Activated CD8-positive, alpha-beta T cell treated with anti-CD3 and anti-CD28 coated beads, Interleukin-2, amount 10 ng/mL, durations not matched to agents 7 days and 5 days (primary cell): ENCODE data around the gene TEAD1. TPM values are rescaled to one million over a fixed set of nuclear protein-coding genes. Genes with fewer than 3 reads are reported as not detected.
"Not testable (repeated sequence)": the region's sequence is repeated elsewhere in the genome, so short reads cannot be mapped to it uniquely, and the experiment has no call there.

ENCODE experiments used
- ATAC-seq: fragments of 150-1000 bp; cut with Tn5 transposase; one replicate; pipeline ENCODE4 v1.10.0; 2021; ENCODE audit warnings: moderate library complexity
- CTCF ChIA-PET: fragments of 350-600 bp; sonication (Branson Sonifier 250); formaldehyde crosslinking; loops from one replicate; lab custom pipeline; 2021; ENCODE audit warnings: antibody characterized with exemption; lab: Charles Lee
- POLR2A ChIA-PET: fragments of 350-600 bp; sonication (Branson Sonifier 250); formaldehyde crosslinking; loops from one replicate; lab custom pipeline; 2021; ENCODE audit warnings: antibody characterized with exemption; lab: Charles Lee
- DNase-seq: peaks from one replicate; pipeline ENCODE4 v3.0.0-alpha.2; 2020
- H3K27ac Mint-ChIP-seq: one replicate; pipeline ENCODE4 v1.8.0; 2021; ENCODE audit warnings: mild to moderate bottlenecking, mixed read lengths
- H3K27me3 Mint-ChIP-seq: one replicate; pipeline ENCODE4 v1.8.0; 2021; ENCODE audit warnings: low read depth, mixed read lengths
- H3K36me3 Mint-ChIP-seq: one replicate; pipeline ENCODE4 v1.8.0; 2021; ENCODE audit warnings: low read depth, mixed read lengths
- H3K4me1 Mint-ChIP-seq: one replicate; pipeline ENCODE4 v1.8.0; 2021; ENCODE audit warnings: low read depth, mixed read lengths
- H3K4me3 Mint-ChIP-seq: one replicate; pipeline ENCODE4 v1.8.0; 2021; ENCODE audit warnings: mild to moderate bottlenecking, mixed read lengths
- H3K9me3 Mint-ChIP-seq: one replicate; pipeline ENCODE4 v1.8.0; 2022; ENCODE audit warnings: mixed read lengths; ENCODE audit not compliant: insufficient read depth
- total RNA-seq, 2 experiments: library from RNA; stranded (reverse); gene quantifications; one replicate each; pipeline ENCODE4 v1.2.3, GENCODE V29; 2021

Gene TEAD1
- total RNA-seq, 2 experiments from 2014 or later, result 0.05 TPM; not detected in 1

DNA sequence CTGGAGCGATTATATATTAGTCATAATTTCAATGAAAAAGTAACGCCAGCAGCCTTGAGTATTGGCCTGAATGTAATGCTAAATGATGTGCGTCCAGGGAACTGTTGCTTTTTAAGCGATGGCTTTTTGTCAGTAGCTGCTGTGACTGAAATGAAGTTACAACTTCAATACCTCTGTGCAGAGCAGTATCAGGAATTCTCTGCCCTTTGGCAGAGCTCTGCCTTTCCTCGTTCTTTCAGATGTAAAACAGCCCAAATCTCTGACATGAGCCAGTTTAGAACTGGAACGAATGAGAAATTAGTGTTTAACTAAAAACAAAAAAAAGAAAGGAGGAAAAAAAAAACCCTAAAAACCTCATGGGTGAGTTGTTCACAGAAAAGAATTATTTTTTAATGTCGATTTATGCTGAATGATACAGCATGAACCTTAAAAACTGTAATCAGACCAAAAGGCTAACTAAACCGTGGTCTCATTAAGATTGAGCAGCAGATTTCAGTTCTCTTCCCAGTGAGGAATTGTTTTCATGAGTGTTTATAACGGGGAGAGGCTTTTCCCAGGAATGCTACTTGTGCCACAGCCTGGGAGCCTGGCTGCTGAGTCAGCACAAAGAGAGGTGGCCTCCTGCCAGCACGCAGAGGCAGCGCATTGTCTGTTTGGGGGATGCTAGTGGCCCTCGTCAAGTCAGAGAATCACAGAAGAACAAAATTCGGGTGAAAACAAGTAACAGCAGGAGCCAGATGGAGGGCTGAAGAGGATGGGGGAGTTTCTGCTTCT lies 188.7 kb downstream of the TEAD1 start:
- POLR2A ChIA-PET, result no interaction called here
- H3K27me3 Mint-ChIP-seq, result peaks cover 44% of the 10 kb centered on the region
- H3K36me3 Mint-ChIP-seq, result no peaks in the 10 kb centered on the region

DNA sequence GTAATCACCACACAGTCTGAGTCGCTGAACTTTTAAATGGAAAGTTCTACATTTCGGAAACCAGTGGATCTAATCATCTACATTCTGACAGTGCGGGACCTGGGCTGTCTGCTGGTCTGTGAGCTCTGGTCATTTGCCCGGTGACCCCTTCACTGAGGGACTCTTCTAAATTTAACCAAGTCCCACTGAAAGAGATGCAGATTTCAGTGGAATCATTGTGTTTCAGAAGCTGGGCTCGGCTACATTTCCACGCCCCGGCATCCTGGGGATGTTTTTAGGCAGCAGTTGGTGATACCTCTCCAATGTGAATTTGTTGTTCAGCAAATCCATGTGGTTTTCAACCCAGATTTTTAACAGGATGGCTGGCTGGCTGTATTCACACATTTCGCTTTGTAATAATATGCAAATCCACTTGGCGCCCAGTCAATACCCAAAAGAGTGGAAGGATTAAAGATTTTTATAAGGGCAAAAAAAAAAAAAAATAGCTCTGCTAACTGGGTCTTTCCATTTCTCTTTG lies 189.4 kb downstream of the TEAD1 start:
- no peak for ATAC-seq
- CTCF ChIA-PET, result interaction anchor here (0.8 to 1.1 kb wide), 2 partner anchors 22 to 169 kb away, joined by 3 read pairs; no protein-coding TSS in a partner anchor
- no peak for DNase-seq
- no peaks in the 10 kb centered on the region for H3K36me3 Mint-ChIP-seq
- no peak overlapping the region for H3K27ac Mint-ChIP-seq
- POLR2A ChIA-PET, result no interaction called here
- peaks cover 3% of the 10 kb centered on the region for H3K4me1 Mint-ChIP-seq
- H3K9me3 Mint-ChIP-seq, result no peaks in the 10 kb centered on the region
- no peak overlapping the region for H3K4me3 Mint-ChIP-seq
- peaks cover 44% of the 10 kb centered on the region for H3K27me3 Mint-ChIP-seq

More for the DNA sequence above, 188.7 kb downstream of the TEAD1 start:
- no peak for ATAC-seq
- CTCF ChIA-PET, result interaction anchor here (0.8 to 1.1 kb wide), 2 partner anchors 21 to 168 kb away, joined by 3 read pairs; no protein-coding TSS in a partner anchor
- DNase-seq, result no peak
- H3K27ac Mint-ChIP-seq, result no peak overlapping the region
- peaks cover 3% of the 10 kb centered on the region for H3K4me1 Mint-ChIP-seq
- no peak overlapping the region for H3K4me3 Mint-ChIP-seq
- H3K9me3 Mint-ChIP-seq, result no peaks in the 10 kb centered on the region

DNA sequence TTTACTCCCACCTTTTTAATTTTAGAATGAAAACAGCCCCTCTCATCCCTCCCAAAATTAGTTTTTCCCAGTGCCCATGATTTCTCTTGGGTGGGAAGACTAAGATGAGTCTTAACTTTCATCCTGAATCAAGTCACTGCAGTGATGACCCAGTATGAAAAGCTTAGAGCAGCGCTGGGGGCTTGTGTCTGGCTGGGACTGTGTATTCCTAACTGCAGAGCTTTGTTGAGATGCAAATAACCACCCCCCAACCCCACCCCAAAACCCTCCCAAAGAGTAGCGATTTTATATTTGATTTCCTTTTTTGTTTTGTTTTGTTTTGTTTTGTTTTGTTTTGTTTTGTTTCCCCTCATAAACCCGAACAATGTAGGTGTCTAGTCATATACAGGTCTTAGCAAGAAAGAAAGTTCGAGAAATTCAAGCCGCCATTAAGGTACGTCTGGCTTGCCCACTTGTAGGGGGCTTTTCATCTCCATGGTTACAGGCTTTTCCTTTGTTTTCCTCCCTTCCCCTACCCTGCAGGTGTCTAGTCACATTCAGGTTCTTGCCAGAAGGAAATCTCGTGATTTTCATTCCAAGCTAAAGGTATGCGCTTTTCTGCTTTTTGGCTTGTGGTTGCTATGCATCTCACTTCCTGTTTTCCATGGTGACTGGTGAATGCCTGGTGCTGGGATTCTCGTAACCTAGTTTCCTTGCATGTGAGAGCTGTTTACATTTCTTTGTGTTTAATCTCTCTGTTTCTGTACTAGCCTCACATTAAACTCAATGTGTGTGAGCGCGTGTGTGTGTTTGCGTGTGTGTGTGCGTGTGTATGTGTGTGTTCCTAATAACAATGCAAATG lies 190.3 kb downstream of the TEAD1 start:
- Mint-ChIP-seq H3K4me1 (peaks cover 3% of the 10 kb centered on the region), H3K36me3 (no peaks in the 10 kb centered on the region), H3K27ac (no peak overlapping the region), H3K4me3 (no peak overlapping the region), H3K27me3 (peaks cover 43% of the 10 kb centered on the region), H3K9me3 (no peaks in the 10 kb centered on the region)
- DNase-seq (no peak), ATAC-seq (no peak)
- POLR2A ChIA-PET, result no interaction called here
- CTCF ChIA-PET, result interaction anchor here (1.1 kb wide), 1 partner anchor 23 kb away, joined by 3 read pairs; no protein-coding TSS in a partner anchor

DNA sequence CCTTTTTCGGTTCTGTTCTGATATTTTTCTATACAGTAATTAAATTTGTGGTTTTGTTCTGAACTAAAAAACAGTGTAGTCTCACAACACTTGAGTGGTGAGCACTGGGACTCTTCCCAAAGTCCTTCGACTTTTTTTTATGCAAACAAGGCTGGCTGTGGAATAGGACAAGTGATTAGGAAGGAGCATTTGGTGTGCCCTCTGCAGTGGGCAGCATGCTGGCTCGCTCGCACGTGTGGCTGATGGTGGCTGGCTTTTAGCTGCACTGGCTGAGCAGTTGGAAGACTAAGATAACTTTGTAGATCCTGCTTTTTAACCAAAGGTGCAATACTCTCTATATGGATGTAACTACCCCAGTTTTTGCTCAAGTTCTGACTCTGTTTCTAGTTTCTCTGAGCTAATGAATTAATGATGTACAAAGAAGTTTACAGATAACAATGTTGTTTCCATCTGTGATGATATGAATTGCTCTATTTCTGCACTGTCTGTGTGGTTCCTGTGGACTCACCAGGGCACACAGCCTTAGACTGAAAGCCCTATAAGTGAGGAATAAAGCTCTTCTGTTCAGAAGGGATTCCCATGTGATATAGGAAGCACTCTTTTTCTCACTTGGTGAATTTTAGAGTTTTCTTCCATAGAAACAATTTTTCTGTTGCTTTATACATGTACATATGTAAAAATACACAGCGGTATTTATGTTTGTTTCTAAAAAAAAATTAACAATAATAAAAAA lies 191.8 kb downstream of the TEAD1 start:
- POLR2A ChIA-PET, result no interaction called here

DNA sequence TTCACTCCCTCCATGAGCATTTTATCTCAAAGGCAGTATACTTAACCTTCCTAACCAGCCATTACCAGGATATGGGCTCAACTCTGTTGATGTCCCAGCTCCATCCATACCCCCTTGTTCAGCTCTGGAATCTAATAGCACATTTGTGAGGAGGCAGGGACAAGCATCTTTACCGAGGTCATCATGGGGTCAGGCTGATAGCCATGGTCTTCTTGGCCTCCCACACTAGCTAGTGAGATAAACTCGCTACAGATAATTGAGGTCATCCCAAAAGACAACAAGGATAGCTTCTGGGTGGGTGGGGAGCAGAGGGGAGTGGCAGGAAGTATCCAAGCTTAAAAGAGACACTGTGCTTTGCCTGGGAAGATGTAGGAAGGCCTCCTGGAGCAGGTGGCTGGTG lies 193.3 kb downstream of the TEAD1 start:
- no peak overlapping the region for H3K4me3 Mint-ChIP-seq
- no peak for ATAC-seq
- no peaks in the 10 kb centered on the region for H3K9me3 Mint-ChIP-seq
- H3K36me3 Mint-ChIP-seq, result no peaks in the 10 kb centered on the region
- peaks cover 38% of the 10 kb centered on the region for H3K27me3 Mint-ChIP-seq
- no peak overlapping the region for H3K27ac Mint-ChIP-seq
- ChIA-PET POLR2A (no interaction called here), CTCF (no interaction called here)
- DNase-seq, result no peak
- peaks cover 3% of the 10 kb centered on the region for H3K4me1 Mint-ChIP-seq

More for the DNA sequence above, 191.8 kb downstream of the TEAD1 start:
- Mint-ChIP-seq H3K9me3 (no peaks in the 10 kb centered on the region), H3K36me3 (no peaks in the 10 kb centered on the region), H3K4me1 (peaks cover 3% of the 10 kb centered on the region), H3K27me3 (peaks cover 40% of the 10 kb centered on the region), H3K4me3 (no peak overlapping the region), H3K27ac (no peak overlapping the region)
- ATAC-seq (no peak), DNase-seq (no peak)
- CTCF ChIA-PET, result interaction anchor here (0.7 kb wide), 1 partner anchor 11 kb away, joined by 3 read pairs; no protein-coding TSS in a partner anchor

DNA sequence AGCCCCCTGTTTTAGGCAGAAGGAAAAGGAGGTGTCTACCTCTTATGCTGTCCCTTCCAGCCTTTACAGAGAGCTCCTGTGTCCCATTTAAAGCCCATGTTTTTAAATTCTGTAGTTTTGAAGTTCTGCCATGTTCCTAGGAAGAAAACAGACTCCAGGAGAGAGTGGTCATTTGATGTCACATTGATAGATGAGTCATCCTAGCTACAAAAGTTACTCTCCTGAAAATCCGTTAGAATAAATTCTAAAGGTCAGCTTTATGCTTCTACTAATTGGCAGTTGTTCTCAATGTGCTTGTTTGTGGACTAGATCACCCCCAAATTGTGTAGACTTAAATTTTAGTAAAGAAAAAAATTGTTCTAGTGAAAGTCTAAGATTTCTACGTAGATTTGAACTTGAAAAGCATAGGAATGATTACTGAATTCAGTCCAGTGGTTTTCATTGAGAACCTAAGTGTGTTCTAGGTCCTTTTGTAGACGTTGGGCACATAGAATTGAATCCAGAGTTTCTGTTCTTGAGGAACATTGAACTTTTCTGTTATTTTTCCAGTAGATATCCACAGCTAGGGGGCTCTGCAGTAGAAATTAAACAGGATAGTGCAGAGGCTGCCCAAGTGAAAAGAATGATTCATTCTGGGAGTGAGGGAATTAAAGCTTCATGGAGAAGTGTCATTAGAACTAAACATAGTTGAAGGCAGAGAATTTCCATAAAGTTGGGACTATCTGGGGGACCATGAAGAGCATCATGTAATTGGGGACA lies 194.3 kb downstream of the TEAD1 start:
- ChIA-PET POLR2A (no interaction called here), CTCF (no interaction called here)
- Mint-ChIP-seq H3K9me3 (no peaks in the 10 kb centered on the region), H3K27me3 (peaks cover 29% of the 10 kb centered on the region), H3K4me1 (peaks cover 3% of the 10 kb centered on the region), H3K27ac (no peak overlapping the region), H3K4me3 (no peak overlapping the region), H3K36me3 (no peaks in the 10 kb centered on the region)
- DNase-seq, result no peak
- ATAC-seq, result no peak

DNA sequence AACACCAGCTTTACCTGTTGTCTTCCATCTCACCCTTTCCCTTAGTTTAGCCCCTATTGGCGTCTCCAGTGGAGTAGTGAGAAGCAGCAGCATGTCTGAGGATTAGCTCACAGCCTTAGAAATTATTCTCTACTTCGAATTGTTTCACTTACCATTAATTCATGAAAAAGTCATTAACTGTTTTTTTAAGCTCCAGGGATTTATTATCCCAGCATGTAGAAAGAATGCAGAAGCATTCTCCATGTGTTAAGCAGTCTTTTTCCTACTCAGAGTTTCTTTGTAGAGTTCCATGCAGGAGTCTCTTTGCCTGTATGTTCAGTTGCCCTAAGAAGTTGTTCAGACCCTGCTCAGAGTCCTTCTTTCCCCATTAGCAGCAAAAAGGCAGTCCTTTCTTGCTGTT lies 197.0 kb downstream of the TEAD1 start:
- ATAC-seq (no peak), DNase-seq (no peak)
- Mint-ChIP-seq H3K27me3 (peaks cover 18% of the 10 kb centered on the region), H3K4me1 (no peaks in the 10 kb centered on the region), H3K27ac (no peak overlapping the region), H3K9me3 (no peaks in the 10 kb centered on the region), H3K36me3 (no peaks in the 10 kb centered on the region), H3K4me3 (no peak overlapping the region)
- POLR2A ChIA-PET, result no interaction called here
- CTCF ChIA-PET, result no interaction called here

DNA sequence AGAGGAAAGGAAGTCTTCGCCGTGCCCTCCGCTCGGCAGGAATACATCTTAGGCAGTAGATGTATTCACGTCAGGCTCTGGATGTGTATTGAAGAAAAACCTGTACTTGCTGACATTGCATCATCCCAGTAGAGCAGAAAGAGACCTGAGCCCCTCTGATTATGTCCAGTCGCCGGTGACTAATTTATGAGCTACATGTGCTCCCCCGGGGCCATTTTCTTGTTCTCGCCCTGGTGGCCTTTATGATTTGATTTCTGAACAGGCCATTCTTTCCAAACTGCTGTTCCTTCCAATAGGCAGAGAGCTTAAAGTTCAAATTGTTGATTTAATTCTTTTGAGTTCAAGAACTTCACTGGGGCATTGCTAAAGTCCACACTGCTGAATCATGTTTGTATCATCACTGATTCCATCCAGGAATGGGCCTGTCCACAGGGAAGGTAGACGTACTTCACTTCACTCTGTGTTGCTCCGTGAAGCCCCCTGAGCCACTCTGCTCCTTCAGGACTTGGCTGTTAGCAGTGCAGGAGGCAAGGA lies 197.6 kb downstream of the TEAD1 start:
- Mint-ChIP-seq H3K9me3 (no peaks in the 10 kb centered on the region), H3K4me1 (no peaks in the 10 kb centered on the region), H3K27ac (no peak overlapping the region), H3K36me3 (no peaks in the 10 kb centered on the region), H3K27me3 (peaks cover 14% of the 10 kb centered on the region), H3K4me3 (no peak overlapping the region)
- DNase-seq, result no peak
- ATAC-seq, result no peak
- CTCF ChIA-PET, result no interaction called here
- POLR2A ChIA-PET, result no interaction called here

DNA sequence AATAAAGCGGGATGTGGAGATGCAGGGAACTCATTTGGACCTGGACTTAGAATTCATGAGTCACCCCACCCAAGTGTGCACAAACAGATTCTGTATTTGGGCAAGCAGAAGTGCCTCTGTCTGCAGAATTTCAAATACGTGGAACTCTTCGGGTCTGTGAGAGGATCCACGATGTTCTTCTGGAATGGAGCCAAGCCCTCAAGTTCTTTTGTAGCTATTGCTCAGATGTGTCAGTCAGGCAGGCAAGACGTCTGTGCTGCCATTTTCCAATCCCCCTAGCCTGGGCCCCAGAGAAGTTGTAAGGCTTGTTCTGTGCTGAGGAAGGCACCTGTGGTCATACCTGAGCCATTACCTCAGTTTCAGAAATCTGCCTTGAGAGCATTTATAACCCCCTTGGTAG lies 202.1 kb downstream of the TEAD1 start:
- ChIA-PET CTCF (no interaction called here), POLR2A (no interaction called here)
- Mint-ChIP-seq H3K4me3 (no peak overlapping the region), H3K9me3 (no peaks in the 10 kb centered on the region), H3K36me3 (no peaks in the 10 kb centered on the region), H3K27me3 (peaks cover 11% of the 10 kb centered on the region), H3K4me1 (no peaks in the 10 kb centered on the region), H3K27ac (no peak overlapping the region)
- DNase-seq (no peak), ATAC-seq (no peak)

DNA sequence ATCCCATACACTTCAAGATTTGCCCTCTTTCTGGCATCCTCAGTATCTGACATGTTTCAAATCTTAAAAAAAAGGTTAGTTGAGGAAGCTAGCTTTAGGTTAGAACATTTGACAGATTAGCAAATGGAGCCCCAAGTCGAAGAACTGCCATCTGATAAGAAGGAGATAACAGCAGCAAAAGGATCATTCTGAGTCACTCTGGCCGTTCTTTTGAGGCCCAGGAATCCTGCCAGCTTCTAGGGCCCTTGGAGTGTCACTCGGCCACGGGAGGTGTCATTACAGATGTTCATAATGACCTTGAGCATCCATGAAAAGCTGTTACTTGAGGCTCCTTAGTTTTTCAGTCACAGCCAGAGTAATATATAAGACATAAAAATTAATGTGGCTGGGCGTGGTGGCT lies 202.8 kb downstream of the TEAD1 start:
- H3K4me3 Mint-ChIP-seq, result no peak overlapping the region
- ATAC-seq (no peak), DNase-seq (no peak)
- H3K4me1 Mint-ChIP-seq, result no peaks in the 10 kb centered on the region
- ChIA-PET POLR2A (no interaction called here), CTCF (no interaction called here)
- H3K36me3 Mint-ChIP-seq, result no peaks in the 10 kb centered on the region
- no peaks in the 10 kb centered on the region for H3K9me3 Mint-ChIP-seq
- no peak overlapping the region for H3K27ac Mint-ChIP-seq
- peaks cover 11% of the 10 kb centered on the region for H3K27me3 Mint-ChIP-seq

DNA sequence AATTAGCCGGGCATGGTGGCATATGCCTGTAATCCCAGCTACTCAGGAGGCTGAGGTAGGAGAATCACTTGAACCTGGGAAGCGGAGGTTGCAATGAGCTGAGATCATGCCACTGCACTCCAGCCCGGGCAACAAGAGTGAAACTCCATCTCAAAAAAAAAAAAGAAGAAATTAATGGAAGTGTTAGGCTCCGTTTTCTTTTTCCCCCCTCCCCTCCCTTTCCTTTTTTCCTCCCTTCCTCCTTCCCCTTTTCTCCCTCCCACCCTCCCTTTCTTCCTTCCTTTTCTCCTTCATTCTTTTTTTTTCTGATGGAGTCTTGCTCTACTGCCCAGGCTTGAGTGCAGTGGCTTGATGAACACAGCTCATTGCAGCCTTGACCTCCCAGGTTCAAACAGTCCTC lies 203.3 kb downstream of the TEAD1 start:
- H3K4me1 Mint-ChIP-seq, ATAC-seq, POLR2A ChIA-PET, H3K36me3 Mint-ChIP-seq, H3K4me3 Mint-ChIP-seq, H3K27ac Mint-ChIP-seq, DNase-seq, H3K9me3 Mint-ChIP-seq: not testable (repeated sequence)
- H3K27me3 Mint-ChIP-seq, result peaks cover 11% of the 10 kb centered on the region
- CTCF ChIA-PET, result interaction anchor here (1.1 kb wide), 1 partner anchor 546 kb away, joined by 6 read pairs; no protein-coding TSS in a partner anchor
